ENCODE measurements around the gene CYSRT1. TPM values are rescaled to one million over a fixed set of nuclear protein-coding genes. Genes with fewer than 3 reads are reported as not detected.

The CYSRT1 gene
- polyA plus RNA-seq, 1 donor (not counting 4 experiments of a cell fraction or from before 2014, with no cell fraction given): 0.80 TPM

GRCh38 chr9:137219757-137220316 lies 5.1 kb upstream of the CYSRT1 start:
- no peak for FAIRE-seq
- TF ChIP-seq CTCF (optimal IDR thresholded peaks at IDR 0.05 in 1 of 3, IDR thresholded peaks at IDR 0.05 in 1 of 3, conservative IDR thresholded peaks at IDR 0.05 in 1 of 3; ENCODE audit: extremely low read depth in 1 of 3, insufficient read depth in 2 of 3, low read length in 3 of 3) (no peak), EZH2 (IDR thresholded peaks at IDR 0.05; ENCODE audit: low read length) (no peak)
- H3K27me3 ChIP-seq (ENCODE audit: control insufficient read depth, extremely low read depth, insufficient read depth, low read length): no peaks in the 10 kb centered on the region

GRCh38 chr9:137220317-137221094 lies 4.5 kb upstream of the CYSRT1 start:
- FAIRE-seq (no peak), DNase-seq (ENCODE audit: low read depth, low spot score) (no peak)
- no peaks in the 10 kb centered on the region for H3K79me2 ChIP-seq (ENCODE audit: control insufficient read depth, insufficient read depth, low read length)
- H3K9ac ChIP-seq (ENCODE audit: control insufficient read depth, extremely low read depth, insufficient read depth, low read length): no peak overlapping the region
- dilution Hi-C loops (cut with MboI; ENCODE audit: extremely low pct_ligation_motif_present, low sequenced_read_pairs): no loop called here
- peaks cover 3 to 8% of the 10 kb centered on the region in 2 experiments for H3K36me3 ChIP-seq (ENCODE audit: control insufficient read depth in 2 of 2, extremely low read depth in 1 of 2, insufficient read depth in 2 of 2, low read length in 2 of 2)
- no peaks in the 10 kb centered on the region for H3K9me1 ChIP-seq (ENCODE audit: control insufficient read depth, extremely low read depth, insufficient read depth, low read length)
- H3K4me1 ChIP-seq (ENCODE audit: control insufficient read depth, extremely low read depth, insufficient read depth, low read length): peaks cover 39% of the 10 kb centered on the region
- no peaks in the 10 kb centered on the region for H4K20me1 ChIP-seq (ENCODE audit: control insufficient read depth, extremely low read depth, insufficient read depth, low read length)
- H2AFZ ChIP-seq (ENCODE audit: control insufficient read depth, low read length): no peak overlapping the region
- H3K4me2 ChIP-seq (ENCODE audit: control insufficient read depth, extremely low read depth, insufficient read depth, low read depth, low read length): no peak overlapping the region
- TF ChIP-seq EZH2 (IDR thresholded peaks at IDR 0.05; ENCODE audit: low read length) (no peak), CTCF (optimal IDR thresholded peaks at IDR 0.05 in 1 of 3, IDR thresholded peaks at IDR 0.05 in 1 of 3, conservative IDR thresholded peaks at IDR 0.05 in 1 of 3; ENCODE audit: extremely low read depth in 1 of 3, insufficient read depth in 2 of 3, low read length in 3 of 3) (no peak)
- H3K9me3 ChIP-seq (ENCODE audit: control insufficient read depth, low read depth, low read length): no peaks in the 10 kb centered on the region
- H3K4me3 ChIP-seq (ENCODE audit: control insufficient read depth in 2 of 3, extremely low read depth in 1 of 3, insufficient read depth in 2 of 3, low read depth in 1 of 3, low read length in 3 of 3): no peak overlapping the region
- no peaks in the 10 kb centered on the region for H3K27me3 ChIP-seq (ENCODE audit: control insufficient read depth, extremely low read depth, insufficient read depth, low read length)
- no peak overlapping the region for H3K27ac ChIP-seq (ENCODE audit: control insufficient read depth, insufficient read depth, low read length)

More at GRCh38 chr9:137219757-137220316, 5.1 kb upstream of the CYSRT1 start:
- Histone ChIP-seq H3K9me1 (ENCODE audit: control insufficient read depth, extremely low read depth, insufficient read depth, low read length) (no peaks in the 10 kb centered on the region), H3K79me2 (ENCODE audit: control insufficient read depth, insufficient read depth, low read length) (no peaks in the 10 kb centered on the region), H3K9ac (ENCODE audit: control insufficient read depth, extremely low read depth, insufficient read depth, low read length) (no peak overlapping the region), H4K20me1 (ENCODE audit: control insufficient read depth, extremely low read depth, insufficient read depth, low read length) (no peaks in the 10 kb centered on the region), H3K9me3 (ENCODE audit: control insufficient read depth, low read depth, low read length) (no peaks in the 10 kb centered on the region), H3K36me3 (ENCODE audit: control insufficient read depth in 2 of 2, extremely low read depth in 1 of 2, insufficient read depth in 2 of 2, low read length in 2 of 2) (peaks cover 3 to 12% of the 10 kb centered on the region in 2 experiments), H3K4me1 (ENCODE audit: control insufficient read depth, extremely low read depth, insufficient read depth, low read length) (peaks cover 33% of the 10 kb centered on the region), H3K4me3 (ENCODE audit: control insufficient read depth in 2 of 3, extremely low read depth in 1 of 3, insufficient read depth in 2 of 3, low read depth in 1 of 3, low read length in 3 of 3) (no peak overlapping the region), H3K4me2 (ENCODE audit: control insufficient read depth, extremely low read depth, insufficient read depth, low read depth, low read length) (no peak overlapping the region), H2AFZ (ENCODE audit: control insufficient read depth, low read length) (no peak overlapping the region), H3K27ac (ENCODE audit: control insufficient read depth, insufficient read depth, low read length) (no peak overlapping the region)
- dilution Hi-C loops (cut with MboI; ENCODE audit: extremely low pct_ligation_motif_present, low sequenced_read_pairs): no loop called here
- no peak for DNase-seq (ENCODE audit: low read depth, low spot score)
